AG09309 (cell line): ENCODE results near the gene KIAA0825.

Experiments
- DNase-seq: peaks from one replicate; pipeline ENCODE4 v3.0.0-alpha.2; 2010; ENCODE audit warnings: low read depth
- H3K4me3 ChIP-seq: 2 replicates; pipeline ENCODE4 v1.5.1; 2011; ENCODE audit warnings: mild to moderate bottlenecking, low read depth, low read length, moderate library complexity; ENCODE audit not compliant: control insufficient read depth
- TF ChIP-seq, protein P1 (sequence below): IDR thresholded peaks from 2 replicates; pipeline ENCODE4 v1.5.1; 2011; ENCODE audit warnings: mild to moderate bottlenecking, low read depth, low read length, inconsistent platforms; ENCODE audit not compliant: insufficient read depth, control insufficient read depth; ENCODE audit errors: missing control alignments

The KIAA0825 gene

GRCh38 chr5:94240596-94240992 is 377.8 kb downstream of the KIAA0825 start:
- no peak for DNase-seq
- TF ChIP-seq, protein P1, sequence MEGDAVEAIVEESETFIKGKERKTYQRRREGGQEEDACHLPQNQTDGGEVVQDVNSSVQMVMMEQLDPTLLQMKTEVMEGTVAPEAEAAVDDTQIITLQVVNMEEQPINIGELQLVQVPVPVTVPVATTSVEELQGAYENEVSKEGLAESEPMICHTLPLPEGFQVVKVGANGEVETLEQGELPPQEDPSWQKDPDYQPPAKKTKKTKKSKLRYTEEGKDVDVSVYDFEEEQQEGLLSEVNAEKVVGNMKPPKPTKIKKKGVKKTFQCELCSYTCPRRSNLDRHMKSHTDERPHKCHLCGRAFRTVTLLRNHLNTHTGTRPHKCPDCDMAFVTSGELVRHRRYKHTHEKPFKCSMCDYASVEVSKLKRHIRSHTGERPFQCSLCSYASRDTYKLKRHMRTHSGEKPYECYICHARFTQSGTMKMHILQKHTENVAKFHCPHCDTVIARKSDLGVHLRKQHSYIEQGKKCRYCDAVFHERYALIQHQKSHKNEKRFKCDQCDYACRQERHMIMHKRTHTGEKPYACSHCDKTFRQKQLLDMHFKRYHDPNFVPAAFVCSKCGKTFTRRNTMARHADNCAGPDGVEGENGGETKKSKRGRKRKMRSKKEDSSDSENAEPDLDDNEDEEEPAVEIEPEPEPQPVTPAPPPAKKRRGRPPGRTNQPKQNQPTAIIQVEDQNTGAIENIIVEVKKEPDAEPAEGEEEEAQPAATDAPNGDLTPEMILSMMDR, result no peak
- no peak overlapping the region for H3K4me3 ChIP-seq

GRCh38 chr5:94240134-94240533 is 378.3 kb downstream of the KIAA0825 start:
- H3K4me3 ChIP-seq, result no peak overlapping the region
- no peak for DNase-seq
- TF ChIP-seq, protein P1, result no peak

GRCh38 chr5:94239266-94239665 is 379.1 kb downstream of the KIAA0825 start:
- TF ChIP-seq, protein P1, result no peak
- DNase-seq, result no peak

DNA sequence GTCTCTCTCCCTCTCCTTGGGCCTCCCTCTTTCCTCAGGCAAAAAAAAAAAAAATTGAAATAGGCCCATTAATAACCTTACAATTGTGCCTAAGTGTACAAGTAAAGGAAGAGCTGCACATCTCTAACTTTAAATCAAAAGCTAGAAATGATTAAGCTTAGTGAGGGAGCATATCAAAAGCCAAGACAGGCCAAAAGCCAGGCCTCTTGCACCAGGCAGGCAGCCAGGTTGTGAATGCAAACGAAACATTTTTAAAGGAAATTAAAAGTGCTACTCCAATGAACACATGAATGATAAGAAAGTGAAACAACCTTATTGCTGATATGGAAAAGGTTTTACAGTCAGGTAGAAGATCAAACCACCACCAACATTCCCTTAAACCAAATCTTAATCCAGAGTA is 383.4 kb downstream of the KIAA0825 start:
- no peak for DNase-seq
- TF ChIP-seq, protein P1, result no peak
- no peak overlapping the region for H3K4me3 ChIP-seq

More at GRCh38 chr5:94239266-94239665, 379.1 kb downstream of the KIAA0825 start:
- H3K4me3 ChIP-seq, result no peak overlapping the region

GRCh38 chr5:94228791-94229190 is 389.6 kb downstream of the KIAA0825 start:
- TF ChIP-seq, protein P1, result no peak
- no peak overlapping the region for H3K4me3 ChIP-seq
- DNase-seq, result no peak

DNA sequence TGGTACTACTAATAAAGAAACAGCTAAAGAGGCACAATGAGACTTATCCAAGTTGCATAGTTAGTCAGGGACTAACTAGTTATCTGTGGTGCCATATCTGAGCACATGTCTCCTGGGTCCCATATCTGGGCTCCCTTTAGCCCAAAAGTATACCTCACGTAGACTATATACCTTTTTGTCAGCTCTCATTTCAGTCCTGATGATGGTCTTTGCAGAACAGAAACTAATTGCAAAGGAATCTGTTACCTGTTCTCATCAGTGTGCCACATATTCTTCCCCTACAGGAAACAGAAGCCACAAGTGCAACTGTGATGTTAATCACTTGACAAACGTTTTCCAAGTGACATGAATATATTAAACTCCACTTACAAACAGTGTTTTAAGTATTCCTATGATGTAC is 395.2 kb downstream of the KIAA0825 start:
- DNase-seq, result no peak
- no peak overlapping the region for H3K4me3 ChIP-seq
- TF ChIP-seq, protein P1, result no peak

DNA sequence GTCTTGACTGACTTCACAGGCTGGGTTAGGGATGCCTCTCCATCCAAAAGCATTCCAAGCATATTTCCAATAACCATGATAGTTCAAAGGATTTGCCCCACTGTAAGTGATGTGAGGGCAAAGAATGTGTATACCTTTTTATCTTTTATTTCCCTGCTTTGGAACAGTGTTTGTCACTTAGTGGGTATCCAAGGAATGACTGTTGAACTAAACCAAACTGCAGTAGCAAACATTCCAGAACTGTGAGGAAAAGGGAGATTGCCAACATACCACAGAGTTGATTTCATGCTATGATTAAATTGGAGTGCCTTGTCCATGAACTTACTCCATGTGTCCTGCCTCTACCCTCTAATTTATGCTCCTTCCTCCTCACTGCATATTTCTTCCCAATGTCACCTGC is 400.0 kb downstream of the KIAA0825 start:
- TF ChIP-seq, protein P1, result no peak
- DNase-seq, result peak; percentile 80
- no peak overlapping the region for H3K4me3 ChIP-seq
